ENCODE results near the gene IQSEC3.

Gene IQSEC3

GRCh38 chr12:84056-84455, 17.5 kb downstream of the IQSEC3 start:
- DNase-seq, result no peak

DNA sequence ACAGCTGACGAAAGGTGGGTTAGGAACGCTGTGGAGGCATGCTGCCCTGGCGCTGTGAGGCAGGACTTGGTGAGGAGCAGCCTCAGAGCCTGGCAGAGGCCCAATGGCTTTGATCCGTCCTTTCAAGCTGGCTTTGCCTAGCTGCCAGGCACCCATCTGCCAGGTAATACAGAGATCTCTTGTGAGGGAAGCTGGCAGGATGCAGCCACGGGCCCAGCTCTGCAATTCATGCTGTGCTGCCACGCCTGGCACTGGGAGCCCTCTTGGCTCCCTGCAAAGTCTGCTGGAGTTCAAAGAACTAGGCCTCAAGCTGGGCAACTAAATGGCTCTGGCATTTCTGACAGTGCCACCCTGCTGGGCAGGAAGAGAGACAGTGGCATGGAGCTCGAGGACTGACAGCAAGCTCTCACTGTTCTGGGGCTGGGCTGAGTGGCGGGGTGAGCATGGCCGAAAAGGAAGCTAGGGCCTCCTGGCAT, 18.7 kb downstream of the IQSEC3 start:
- no peak for DNase-seq

DNA sequence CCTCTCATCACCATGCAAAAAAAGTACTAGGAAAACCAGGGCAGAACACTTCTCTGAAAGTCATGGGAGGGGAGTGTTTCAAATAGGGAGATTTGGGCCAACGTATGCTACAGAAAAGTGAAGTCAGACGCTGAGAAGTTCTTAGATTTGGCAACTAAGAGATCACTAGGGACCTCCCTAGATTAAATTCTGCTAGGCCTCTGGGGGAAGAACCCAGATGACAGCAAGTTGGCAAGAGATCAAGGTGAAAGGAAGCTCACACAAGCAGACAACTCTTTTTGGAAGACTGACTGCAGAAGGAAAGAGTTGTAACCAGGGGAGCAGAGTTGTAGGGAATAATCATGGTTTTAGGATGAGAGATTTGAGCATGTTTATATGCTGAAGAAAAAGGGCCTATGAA, 20.7 kb downstream of the IQSEC3 start:
- DNase-seq, result no peak

GRCh38 chr12:87856-88255, 21.3 kb downstream of the IQSEC3 start:
- no peak for DNase-seq

DNA sequence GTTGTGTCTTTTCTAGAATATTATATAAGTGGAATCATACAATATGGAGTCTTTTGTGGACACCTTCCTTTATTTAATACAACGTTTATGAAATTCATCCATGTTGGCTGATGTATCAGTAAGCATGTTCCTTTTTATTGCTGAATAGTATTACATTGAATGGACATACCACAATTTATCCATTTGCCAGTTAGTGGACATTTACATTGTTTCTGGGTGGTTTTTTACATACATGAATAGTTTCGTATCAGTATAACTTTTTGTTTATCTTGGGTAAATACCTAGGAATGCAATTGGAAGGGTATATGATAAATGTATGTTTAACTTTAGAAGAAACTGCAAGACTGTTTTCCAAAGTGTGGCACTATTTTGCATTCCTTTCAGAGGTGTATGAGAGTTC, 23.1 kb downstream of the IQSEC3 start:
- no peak for DNase-seq

- DNase-seq, result no peak
These were observed 24.6 kb downstream of the IQSEC3 start for GRCh38 chr12:91213-91612.

DNA sequence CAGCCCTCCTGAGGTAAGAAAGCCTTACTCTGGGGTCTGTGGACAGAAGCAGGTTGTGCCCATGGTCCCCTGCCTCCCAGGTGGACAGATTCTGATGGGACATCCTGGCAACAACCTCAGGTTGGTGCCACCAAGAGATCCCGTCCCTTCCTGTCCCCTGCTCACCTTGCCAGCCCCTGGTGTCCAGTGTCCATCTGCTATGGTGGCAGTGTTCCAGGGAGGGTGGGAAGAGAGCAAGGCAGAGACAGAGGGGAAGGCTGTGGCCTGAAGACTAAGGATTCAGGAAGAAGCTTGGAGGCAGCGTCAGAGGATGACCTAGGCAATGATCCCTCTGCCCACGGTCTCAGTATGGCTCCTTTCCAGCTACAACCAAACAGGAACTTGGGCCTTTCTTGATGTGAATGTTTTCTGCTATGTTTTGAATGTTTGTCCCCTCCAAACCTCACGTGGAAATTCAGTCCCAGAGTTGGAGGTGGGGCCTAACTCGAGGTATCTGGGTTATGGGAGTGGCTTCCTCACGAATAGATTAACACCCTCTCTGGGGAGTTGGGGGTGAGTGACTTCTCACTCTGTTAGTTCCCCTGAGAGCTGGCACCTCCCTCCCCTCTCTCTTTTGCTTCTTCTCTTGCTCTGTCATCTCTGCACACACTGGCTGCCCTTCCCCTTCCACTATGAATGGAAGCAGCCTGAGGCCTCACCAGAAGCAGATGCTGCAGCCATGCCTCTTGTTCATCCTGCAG, 26.9 kb downstream of the IQSEC3 start:
- no peak for DNase-seq

DNA sequence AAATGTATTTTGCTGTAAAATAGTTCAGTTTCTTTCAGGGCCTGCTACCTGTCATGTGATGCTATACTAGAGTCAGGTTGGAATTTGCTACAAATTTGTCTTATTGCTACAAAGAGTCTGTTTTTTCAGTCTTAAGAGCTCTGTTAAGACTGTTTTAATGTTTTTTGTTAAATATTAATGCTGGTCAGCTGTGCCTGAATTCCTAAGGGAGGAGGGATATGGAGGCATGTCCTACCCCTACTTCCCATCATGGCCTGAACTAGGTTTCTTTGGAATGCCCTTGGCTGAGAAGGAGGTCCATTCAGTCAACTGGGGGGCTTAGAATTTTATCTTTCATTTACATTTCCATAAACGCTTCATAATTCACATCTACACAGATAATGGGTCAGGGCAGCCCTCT, 30.0 kb downstream of the IQSEC3 start:
- DNase-seq, result no peak

DNA sequence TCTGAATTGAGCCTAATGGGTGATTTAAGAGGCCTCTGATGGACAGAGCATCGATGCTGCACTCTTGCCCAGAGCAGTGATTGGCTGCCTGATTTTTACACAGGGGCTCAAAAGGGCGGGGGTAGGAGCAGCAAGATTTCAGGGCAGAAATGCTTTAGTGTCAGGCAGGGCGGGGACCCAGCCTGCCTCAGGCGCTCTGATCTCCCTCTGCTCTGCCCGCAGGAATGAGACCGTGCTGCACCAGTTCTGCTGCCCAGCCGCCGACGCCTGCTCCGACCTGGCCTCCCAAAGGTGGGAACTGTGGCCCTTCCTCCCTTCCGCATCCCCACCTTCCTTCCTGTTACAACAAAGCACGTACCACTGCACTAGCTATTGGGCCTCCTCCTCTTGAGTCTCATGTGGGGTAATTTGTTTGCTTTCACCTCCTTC, 32.4 kb downstream of the IQSEC3 start:
- no peak for DNase-seq

GRCh38 chr12:99605-100004, 33.0 kb downstream of the IQSEC3 start:
- no peak for DNase-seq

DNA sequence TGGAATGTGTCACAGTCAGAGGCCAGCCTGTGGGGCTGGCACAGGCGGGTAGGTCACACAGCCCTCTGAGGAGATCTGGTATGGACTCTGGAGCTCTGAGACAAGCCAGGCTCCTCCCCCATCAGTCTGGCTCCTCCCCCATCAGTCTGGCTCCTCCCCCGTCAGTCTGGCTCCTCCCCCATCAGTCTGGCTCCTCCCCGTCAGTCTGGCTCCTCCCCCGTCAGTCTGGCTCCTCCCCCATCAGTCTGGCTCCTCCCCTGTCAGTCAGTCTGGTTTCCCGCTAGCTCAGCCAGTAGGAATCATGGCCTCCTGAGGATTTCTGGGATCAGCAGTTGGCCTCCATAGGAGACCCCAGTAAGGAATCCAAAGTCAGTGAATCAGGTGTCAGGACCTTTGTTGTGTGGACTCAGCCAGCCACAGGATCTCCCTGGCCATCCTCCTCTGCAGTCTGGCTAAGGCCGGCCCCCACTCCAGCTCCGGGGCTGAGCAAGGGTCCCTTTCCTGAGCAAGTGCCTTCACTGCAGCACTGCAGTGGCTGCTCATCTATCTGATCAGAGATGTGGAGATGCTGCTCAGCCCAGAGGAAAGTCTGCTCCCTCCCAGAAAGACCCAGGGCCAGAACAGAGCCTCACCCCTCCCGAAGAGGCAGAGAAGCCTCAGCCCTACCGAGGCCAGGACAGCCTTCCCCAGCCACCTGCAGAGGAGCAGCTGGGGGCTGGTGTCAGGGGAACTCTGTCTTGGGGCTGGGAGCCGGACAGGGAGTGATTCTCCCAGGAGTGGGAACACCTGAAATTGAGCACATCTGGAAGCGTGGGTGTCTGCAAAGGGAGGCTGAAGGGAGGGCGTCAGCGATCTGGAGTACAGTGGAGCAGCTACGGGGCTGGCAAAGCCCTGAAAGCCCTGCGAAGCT, 35.7 kb downstream of the IQSEC3 start:
- no peak for DNase-seq

DNA sequence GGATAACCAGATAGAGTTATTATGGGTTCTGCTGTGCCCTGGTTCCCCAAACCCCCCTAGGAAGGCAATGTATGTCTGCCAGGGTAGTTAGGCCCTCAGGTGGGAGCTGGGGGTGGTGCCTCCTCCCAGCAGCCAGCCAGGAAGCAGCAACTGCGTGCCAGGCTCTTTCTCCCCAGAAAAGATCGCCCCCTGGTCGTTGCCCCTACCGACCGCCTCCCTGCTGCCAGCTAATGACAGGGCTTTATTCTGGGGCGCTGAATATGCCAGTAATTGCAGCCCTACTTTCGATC, 36.3 kb downstream of the IQSEC3 start:
- no peak for DNase-seq

DNA sequence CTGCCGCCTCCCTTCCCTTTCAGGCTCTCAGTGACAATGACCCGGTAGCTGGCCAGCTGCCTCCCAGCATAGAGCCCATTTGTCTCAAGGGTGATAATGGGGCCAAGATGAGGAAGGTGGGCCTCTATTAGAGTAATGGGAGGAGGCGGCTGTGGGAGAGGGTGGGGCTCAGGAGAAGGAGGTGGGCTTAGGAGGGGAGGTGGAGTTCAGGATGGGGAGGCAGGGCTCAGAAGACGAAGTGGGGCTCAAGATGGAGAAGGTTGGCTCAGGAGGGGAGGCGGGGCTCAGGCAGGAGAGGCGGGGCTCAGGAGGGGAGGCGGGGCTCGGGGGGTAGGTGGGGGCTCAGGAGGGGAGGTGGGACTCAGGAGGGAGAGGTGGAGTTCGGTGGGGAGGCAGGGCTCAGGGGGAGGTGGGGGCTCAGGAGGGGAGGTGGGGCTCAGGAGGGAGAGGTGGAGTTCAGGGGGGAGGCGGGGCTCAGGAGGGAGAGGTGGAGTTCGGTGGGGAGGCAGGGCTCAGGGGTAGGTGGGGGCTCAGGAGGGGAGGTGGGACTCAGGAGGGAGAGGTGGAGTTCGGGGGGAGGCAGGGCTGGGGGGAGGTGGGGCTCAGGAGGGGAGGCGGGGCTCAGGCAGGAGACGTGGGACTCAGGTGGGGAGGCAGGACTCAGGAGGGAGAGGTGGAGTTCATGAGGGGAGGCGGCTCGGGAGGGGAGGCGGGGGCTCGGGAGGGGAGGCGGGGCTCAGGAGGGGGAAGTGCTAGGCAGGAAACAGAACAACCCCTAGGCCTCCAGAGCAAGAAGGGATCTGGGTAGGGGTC, 36.8 kb downstream of the IQSEC3 start:
- DNase-seq, result no peak

DNA sequence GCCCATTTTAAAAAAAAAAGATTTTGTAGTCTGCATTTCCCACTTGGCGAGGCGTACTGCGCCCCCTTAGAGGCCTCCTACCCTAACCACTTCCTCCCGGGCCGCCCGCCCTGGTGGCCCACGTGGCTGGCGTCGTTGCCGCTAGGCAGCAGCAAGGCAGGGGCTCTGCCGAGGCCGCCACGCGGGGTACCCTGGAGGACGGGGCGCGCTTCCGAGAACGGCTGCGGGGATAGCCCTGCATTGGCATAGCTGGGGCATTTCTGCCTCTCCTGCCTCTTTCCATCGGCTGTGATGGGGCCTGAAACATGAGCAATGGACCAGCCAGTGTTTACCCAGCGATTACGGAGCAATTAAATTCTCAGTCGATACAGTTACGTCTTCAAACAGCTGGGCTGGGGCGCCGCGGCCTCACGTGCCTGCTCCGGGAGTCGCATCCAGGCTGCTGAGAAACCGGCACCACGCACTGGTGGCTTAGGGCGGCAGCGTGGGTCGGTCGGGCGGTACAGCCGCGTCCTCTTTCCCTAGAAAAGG, 38.0 kb downstream of the IQSEC3 start:
- DNase-seq, result peak; percentile 5

DNA sequence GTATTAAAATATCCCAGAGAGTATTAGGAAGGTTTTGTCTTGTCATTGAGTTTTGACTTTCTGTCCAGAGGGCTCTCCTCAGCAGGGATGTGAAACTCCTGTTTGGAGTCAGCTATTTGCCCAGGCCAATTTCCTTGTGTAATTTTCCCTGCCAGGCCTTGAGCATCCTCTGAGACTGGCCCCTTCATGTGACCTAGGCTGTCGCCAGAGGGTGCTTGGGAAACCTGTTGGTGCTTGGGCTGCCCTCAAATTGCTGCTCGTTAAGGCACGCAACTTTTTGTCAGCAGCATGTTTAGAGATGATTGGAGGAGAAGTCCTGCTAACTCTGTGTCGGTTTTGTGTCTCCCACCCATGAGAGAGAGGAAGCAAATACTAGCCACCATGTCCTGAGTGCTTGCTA, 39.1 kb downstream of the IQSEC3 start:
- DNase-seq, result no peak

DNA sequence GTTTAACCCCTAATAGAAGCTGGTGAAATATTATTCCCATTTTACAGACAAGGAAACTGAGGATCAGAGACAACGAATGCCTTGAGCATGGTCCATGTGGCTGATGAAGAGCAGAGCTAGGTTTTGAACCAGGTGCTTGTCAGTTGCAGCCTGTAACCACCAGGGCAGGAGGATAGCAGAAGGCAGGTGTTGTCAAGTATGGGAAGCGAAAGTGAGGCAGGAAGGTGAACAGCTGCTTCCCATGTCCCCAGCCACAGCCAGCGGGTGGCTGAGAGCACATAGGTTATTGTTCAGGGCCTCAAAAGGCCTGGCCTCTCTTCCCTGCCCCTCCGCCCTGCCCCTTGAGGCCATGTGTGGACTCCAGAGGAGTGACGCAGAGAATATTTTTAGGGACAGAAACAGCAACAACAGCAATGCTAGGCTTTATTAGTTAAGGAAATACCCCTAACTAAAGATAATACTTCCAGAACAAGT, 39.6 kb downstream of the IQSEC3 start:
- DNase-seq, result no peak

DNA sequence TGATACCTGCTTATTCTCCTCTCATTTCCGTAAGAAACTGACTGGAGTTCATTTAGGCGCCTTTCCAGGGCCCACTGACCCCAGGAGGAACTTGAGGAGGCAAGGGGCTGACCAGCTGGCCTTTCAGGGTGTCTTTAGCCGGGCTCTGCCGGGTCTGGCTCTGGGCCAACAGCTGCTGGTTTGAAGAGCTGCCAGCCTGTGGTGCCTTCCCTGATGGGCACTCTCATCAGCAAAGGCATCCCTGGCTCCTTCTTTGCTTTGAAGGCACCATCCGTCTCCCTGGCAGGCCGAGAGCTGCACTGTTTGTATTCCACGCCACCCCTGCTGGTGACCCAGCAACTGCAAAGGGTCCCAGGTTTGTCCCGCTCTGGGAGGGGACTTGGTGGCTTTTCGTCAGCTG, 42.0 kb downstream of the IQSEC3 start:
- DNase-seq, result no peak

GRCh38 chr12:109446-109845, 42.9 kb downstream of the IQSEC3 start:
- no peak for DNase-seq

DNA sequence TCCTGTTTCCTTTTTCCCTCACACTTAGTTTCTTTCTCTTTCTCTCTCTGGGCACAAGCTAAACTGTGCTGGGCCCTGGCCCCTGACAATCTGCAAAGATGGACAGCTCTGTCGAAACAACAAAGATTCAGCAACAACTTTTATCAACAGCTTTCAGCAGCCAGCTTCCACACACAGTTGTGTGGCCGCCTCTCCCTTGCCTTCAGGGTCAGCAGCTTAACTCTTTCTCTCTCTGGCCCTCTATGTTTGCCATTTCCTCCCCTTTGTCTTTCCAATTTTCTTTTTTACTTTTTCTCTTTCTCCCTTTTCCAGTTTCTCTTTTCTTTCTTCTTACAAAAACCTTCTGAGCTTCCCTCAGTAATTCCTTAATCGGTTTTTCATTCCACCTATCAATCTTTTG, 43.3 kb downstream of the IQSEC3 start:
- no peak for DNase-seq

- no peak for DNase-seq
These were observed 45.3 kb downstream of the IQSEC3 start for GRCh38 chr12:111699-112493.

DNA sequence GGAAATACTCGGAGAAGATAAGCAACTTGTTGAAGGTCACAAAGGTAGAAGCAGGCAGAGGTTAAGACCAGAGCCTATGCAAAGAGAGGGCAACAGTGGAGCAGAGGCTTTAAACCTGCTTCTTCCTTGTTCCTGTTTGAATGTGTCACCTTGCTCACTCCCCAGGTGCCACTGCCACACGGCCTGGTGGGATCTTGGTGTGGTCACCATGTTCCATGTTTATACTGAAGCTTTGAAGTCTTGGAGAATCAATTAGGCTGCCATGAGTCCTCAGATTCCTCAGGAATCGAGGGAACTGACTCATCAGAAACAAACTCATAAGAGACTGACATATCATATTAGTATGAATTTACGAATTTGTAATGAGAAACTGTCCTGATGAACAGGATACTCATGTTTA, 46.8 kb downstream of the IQSEC3 start:
- DNase-seq, result no peak

GRCh38 chr12:114626-115211, 48.2 kb downstream of the IQSEC3 start:
- DNase-seq, result no peak

Measured in stimulated activated CD4-positive, alpha-beta T cell treated with anti-CD3 and anti-CD28 coated beads, Interleukin-4, amount 100 ng/mL, for 1 hour (primary cell).